ENCODE data around the gene GPATCH3. TPM values are rescaled to one million over a fixed set of nuclear protein-coding genes. Genes with fewer than 3 reads are reported as not detected.

The GPATCH3 gene
- total RNA-seq, 1 experiment from 2014 or later, result 11.5 TPM

DNA sequence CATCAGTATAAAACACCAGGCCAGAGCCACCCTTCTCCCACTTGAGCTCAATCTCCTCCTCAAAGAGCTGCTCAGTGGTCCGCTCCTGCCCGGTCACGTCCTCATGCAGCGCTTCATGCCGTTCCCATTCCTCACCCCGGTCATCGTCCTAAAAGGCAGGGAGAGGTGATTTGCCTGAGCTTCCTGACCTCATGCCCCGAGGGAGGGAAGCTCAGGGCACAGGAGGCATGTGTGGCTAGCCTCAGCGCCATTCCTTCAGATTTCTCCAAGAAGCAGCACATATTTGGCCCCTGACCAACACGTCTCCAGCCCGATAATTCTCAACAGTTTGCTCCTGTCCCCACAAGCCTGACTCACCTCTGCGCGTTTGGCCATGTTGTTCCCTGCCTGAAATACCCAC lies 6.0 kb downstream of the GPATCH3 start:
- CTCF ChIA-PET, result no interaction called here
- Mint-ChIP-seq H3K27me3 (ENCODE audit: unreplicated experiment) (no peaks in the 10 kb centered on the region), H3K9me3 (ENCODE audit: low read depth, unreplicated experiment) (no peaks in the 10 kb centered on the region), H3K4me3 (ENCODE audit: low read depth, unreplicated experiment) (no peak overlapping the region), H3K4me1 (ENCODE audit: low read depth, unreplicated experiment) (peaks cover 10% of the 10 kb centered on the region), H3K27ac (ENCODE audit: unreplicated experiment) (no peak overlapping the region), H3K36me3 (ENCODE audit: insufficient read depth, unreplicated experiment) (peaks cover 37% of the 10 kb centered on the region)
- no peak for TF ChIP-seq CTCF (IDR thresholded peaks at IDR 0.05; ENCODE audit: unreplicated experiment)
- intact Hi-C loops (cut with micrococcal nuclease; ENCODE audit: unreplicated experiment), result no loop called here
- no peak for DNase-seq
- no TSS peak for BruUV-seq (replicated peaks)

DNA sequence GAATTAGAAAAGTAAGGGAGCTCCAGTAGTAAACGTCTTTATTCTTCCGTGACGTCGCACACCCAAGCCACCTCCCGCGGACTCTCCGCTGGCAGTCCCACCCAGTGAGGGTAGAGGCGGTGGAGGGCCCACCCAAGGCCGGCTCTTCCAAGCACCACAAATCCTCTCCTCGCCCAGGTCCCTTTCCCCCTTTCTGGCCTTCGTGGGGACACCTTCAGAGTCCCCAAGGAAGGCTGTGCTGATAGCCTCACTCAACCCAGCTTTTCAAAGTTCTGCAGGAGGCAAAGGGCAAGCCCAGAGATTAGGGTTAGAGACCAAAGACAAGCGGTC lies 9.8 kb downstream of the GPATCH3 start:
- no peaks in the 10 kb centered on the region for H3K9me3 Mint-ChIP-seq (ENCODE audit: low read depth, unreplicated experiment)
- no peaks in the 10 kb centered on the region for H3K27me3 Mint-ChIP-seq (ENCODE audit: unreplicated experiment)
- H3K36me3 Mint-ChIP-seq (ENCODE audit: insufficient read depth, unreplicated experiment), result peaks cover 45% of the 10 kb centered on the region
- peak overlapping the region; percentile 83 for H3K4me3 Mint-ChIP-seq (ENCODE audit: low read depth, unreplicated experiment)
- no TSS peak for BruUV-seq (replicated peaks)
- peak overlapping the region; percentile 88 for H3K27ac Mint-ChIP-seq (ENCODE audit: unreplicated experiment)
- peaks cover 12% of the 10 kb centered on the region for H3K4me1 Mint-ChIP-seq (ENCODE audit: low read depth, unreplicated experiment)
- CTCF ChIA-PET, result interaction anchor here (0.6 to 1.0 kb wide), 2 partner anchors 29 to 41 kb away, joined by 3 to 4 read pairs; no protein-coding TSS in a partner anchor
- intact Hi-C loops (cut with micrococcal nuclease; ENCODE audit: unreplicated experiment), result no loop called here
- no peak for TF ChIP-seq CTCF (IDR thresholded peaks at IDR 0.05; ENCODE audit: unreplicated experiment)
- DNase-seq, result no peak

DNA sequence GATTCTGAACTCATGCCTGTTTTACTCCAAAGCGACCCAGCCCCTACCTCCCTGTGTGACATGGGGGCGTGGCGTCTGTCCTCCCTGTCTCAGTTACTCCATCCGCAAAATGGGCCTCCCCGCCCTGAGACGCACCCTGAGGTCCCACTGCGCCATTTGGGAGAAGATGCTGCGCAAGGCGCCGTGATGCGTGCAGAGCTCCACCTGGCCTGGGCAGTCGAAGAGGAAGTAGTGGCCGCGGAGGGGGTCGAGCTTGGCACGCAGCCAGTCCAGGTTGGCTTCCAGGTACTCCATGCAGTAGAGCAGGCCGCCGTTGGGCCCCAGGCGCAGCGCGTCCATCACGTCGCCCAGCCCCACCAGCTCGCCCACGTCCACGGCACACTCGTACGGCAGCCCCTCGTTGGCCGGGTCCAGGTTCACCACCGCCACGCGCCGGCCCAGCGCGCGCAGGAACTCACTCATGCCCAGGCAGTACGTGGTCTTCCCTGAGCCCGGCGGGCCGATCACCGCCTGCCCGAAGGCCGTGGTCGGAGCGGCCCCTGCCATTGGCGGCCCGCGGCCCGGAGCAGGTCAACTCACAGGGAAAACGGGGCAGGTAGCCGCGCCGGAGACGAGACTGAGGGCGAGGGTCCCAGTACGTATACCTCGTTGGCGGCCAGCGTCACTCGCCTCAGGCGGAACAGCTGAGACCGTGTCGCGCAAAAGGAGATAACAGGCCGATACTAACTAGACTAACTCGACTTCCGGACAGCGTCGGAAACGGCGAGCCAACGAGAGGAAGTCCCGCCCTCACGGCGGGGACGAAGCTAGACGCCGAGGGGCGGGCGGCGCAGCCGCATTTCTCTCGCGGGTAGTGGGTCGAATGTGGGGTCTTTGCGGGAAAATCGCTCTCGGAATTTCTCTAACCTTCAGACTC lies 10.5 kb downstream of the GPATCH3 start, which contains the start of gene GPN2:
GPN2 (minus strand) TSS at position 733 of the 916 bp plus-strand sequence; CDS start at position 546, 187 bp downstream.
- Mint-ChIP-seq H3K4me1 (ENCODE audit: low read depth, unreplicated experiment) (peaks cover 12% of the 10 kb centered on the region), H3K36me3 (ENCODE audit: insufficient read depth, unreplicated experiment) (peaks cover 50% of the 10 kb centered on the region), H3K27ac (ENCODE audit: unreplicated experiment) (peak within 1 kb of the TSS; percentile 88), H3K9me3 (ENCODE audit: low read depth, unreplicated experiment) (no peaks in the 10 kb centered on the region), H3K27me3 (ENCODE audit: unreplicated experiment) (no peaks in the 10 kb centered on the region), H3K4me3 (ENCODE audit: low read depth, unreplicated experiment) (peak within 1 kb of the TSS; percentile 83)
- intact Hi-C loops (cut with micrococcal nuclease; ENCODE audit: unreplicated experiment), result no loop called here
- peak; percentile 61 for DNase-seq
- no peak for TF ChIP-seq CTCF (IDR thresholded peaks at IDR 0.05; ENCODE audit: unreplicated experiment)
- CTCF ChIA-PET, result interaction anchor here (0.6 to 1.0 kb wide), 2 partner anchors 28 to 40 kb away, joined by 3 to 4 read pairs; no protein-coding TSS in a partner anchor
- no TSS peak for BruUV-seq (replicated peaks)

DNA sequence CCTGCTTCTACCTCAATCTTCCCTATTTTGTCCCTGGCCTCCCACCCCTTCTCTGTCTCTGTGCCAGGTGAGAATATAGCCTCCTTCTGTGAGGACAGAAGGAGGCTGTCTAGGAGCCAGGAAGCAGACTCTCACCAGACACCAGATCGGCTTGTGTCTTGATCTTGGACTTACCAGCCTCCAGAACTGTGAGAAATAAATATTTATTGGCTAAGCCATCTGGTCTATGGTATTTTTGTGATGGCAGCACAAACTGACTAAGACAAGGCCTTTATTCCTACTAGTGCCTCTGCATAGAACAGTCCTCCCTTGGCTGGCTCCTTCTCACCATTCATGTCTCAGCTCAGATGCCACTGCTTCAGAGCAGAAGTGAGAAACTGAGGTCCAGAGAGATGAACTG lies 12.0 kb downstream of the GPATCH3 start:
- TF ChIP-seq CTCF (IDR thresholded peaks at IDR 0.05; ENCODE audit: unreplicated experiment), result no peak
- Mint-ChIP-seq H3K27me3 (ENCODE audit: unreplicated experiment) (no peaks in the 10 kb centered on the region), H3K4me3 (ENCODE audit: low read depth, unreplicated experiment) (peak overlapping the region; percentile 83), H3K27ac (ENCODE audit: unreplicated experiment) (no peak overlapping the region), H3K4me1 (ENCODE audit: low read depth, unreplicated experiment) (peaks cover 14% of the 10 kb centered on the region), H3K9me3 (ENCODE audit: low read depth, unreplicated experiment) (no peaks in the 10 kb centered on the region), H3K36me3 (ENCODE audit: insufficient read depth, unreplicated experiment) (peaks cover 56% of the 10 kb centered on the region)
- CTCF ChIA-PET, result interaction anchor here (1.6 kb wide), 1 partner anchor 12 kb away, joined by 5 read pairs; the partner anchor contains the start of gene GPATCH3
- intact Hi-C loops (cut with micrococcal nuclease; ENCODE audit: unreplicated experiment), result no loop called here
- no TSS peak for BruUV-seq (replicated peaks)
- no peak for DNase-seq

Measured in Calu3 (cell line).